GM12875 (cell line): ENCODE data around the gene IL1RL2.

ENCODE experiments used
- H3K4me3 ChIP-seq: one replicate; pipeline ENCODE4 v1.5.1; 2011; ENCODE audit warnings: low read depth, low read length, control low read depth
- CTCF ChIP-seq: IDR thresholded peaks from 2 replicates; pipeline ENCODE4 v1.5.1; 2011; ENCODE audit warnings: low read depth, mild to moderate bottlenecking, control low read depth, inconsistent platforms, low read length, moderate library complexity, borderline replicate concordance; ENCODE audit not compliant: insufficient read depth

The IL1RL2 gene

GRCh38 chr2:102206666-102207341 lies 20.0 kb downstream of the IL1RL2 start:
- TF ChIP-seq CTCF = no peak
- H3K4me3 ChIP-seq = no peak overlapping the region

GRCh38 chr2:102208774-102209173 lies 22.0 kb downstream of the IL1RL2 start:
- no peak overlapping the region for H3K4me3 ChIP-seq
- no peak for TF ChIP-seq CTCF

GRCh38 chr2:102209474-102209873 lies 22.7 kb downstream of the IL1RL2 start:
- no peak for TF ChIP-seq CTCF
- no peak overlapping the region for H3K4me3 ChIP-seq

GRCh38 chr2:102217032-102217431 lies 30.2 kb downstream of the IL1RL2 start:
- H3K4me3 ChIP-seq = no peak overlapping the region
- no peak for TF ChIP-seq CTCF

GRCh38 chr2:102224824-102225739 lies 38.3 kb downstream of the IL1RL2 start:
- no peak overlapping the region for H3K4me3 ChIP-seq
- no peak for TF ChIP-seq CTCF

- no peak for TF ChIP-seq CTCF
- no peak overlapping the region for H3K4me3 ChIP-seq
Observed at GRCh38 chr2:102226171-102226570, 39.3 kb downstream of the IL1RL2 start.
